Transverse colon (tissue), 4 donors: ENCODE measurements around the gene INSRR.

ENCODE experiments used
- EP300 ChIP-seq: sonication (generic); formaldehyde crosslinking; IDR thresholded peaks from one replicate; pipeline ENCODE4 v1.6.1; 2017; ENCODE audit warnings: antibody characterized with exemption, low read depth
- POLR2AphosphoS5 ChIP-seq, 3 donors: sonication (generic); formaldehyde crosslinking; IDR thresholded peaks; one replicate each; pipeline ENCODE4 v1.6.1; 2016; ENCODE audit warnings: antibody characterized with exemption in 3 of 3
- TF ChIP-seq, protein P1 (sequence below), 5 experiments: fragments of 200-600 bp in 3 of 5; fragments of 450-650 bp in 2 of 5; sonication (generic) in 3 of 5; IDR thresholded peaks; 1 replicate in 2 of 5; 2 replicates in 3 of 5; pipeline ENCODE4 v1.5.1; 2016 to 2017; ENCODE audit warnings: antibody characterized with exemption in 5 of 5, inconsistent platforms in 3 of 5, mild to moderate bottlenecking in 2 of 5, moderate library complexity in 1 of 5

DNA sequence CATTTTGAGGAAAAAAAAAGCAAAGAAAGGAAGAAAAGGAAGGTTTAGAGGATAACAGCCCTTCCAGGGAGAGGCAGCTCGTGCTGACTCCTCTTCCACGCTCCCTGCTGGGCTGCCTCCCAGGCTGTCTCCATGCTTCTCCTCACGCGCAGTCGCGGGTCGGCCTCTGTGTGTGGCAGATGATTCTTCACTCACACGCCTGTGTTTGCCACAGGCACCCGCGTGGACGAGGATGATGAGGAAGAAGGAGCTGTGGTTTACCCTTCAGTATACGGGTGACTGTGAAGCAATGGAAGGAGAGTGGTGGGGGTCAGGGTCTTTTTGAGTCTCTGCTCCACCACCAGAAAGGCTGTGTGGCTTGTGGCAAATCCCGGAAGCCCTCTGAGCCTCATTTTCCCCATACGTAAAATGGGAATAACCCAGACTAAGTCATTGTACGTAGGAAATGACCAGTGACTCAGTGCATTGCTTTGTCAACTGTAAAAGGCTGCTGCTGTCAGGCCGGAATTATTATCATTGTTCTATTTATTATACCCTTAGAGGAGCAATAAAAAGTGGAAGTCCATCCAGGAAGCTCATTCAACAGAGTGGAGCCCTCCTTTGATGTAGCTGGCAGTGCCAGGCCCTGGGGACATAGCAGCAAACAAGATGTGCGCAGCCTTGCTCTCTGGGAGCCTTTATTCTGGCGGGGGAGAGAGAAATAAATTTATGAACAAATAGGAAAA lies 30.4 kb downstream of the INSRR start:
- TF ChIP-seq, protein P1, sequence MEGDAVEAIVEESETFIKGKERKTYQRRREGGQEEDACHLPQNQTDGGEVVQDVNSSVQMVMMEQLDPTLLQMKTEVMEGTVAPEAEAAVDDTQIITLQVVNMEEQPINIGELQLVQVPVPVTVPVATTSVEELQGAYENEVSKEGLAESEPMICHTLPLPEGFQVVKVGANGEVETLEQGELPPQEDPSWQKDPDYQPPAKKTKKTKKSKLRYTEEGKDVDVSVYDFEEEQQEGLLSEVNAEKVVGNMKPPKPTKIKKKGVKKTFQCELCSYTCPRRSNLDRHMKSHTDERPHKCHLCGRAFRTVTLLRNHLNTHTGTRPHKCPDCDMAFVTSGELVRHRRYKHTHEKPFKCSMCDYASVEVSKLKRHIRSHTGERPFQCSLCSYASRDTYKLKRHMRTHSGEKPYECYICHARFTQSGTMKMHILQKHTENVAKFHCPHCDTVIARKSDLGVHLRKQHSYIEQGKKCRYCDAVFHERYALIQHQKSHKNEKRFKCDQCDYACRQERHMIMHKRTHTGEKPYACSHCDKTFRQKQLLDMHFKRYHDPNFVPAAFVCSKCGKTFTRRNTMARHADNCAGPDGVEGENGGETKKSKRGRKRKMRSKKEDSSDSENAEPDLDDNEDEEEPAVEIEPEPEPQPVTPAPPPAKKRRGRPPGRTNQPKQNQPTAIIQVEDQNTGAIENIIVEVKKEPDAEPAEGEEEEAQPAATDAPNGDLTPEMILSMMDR (IDR thresholded peaks at IDR 0.05), result no peak
- TF ChIP-seq POLR2AphosphoS5 (IDR thresholded peaks at IDR 0.05), result no peak
- TF ChIP-seq EP300, result no peak
